Liver (tissue), 10 donors: ENCODE data around the gene SLC25A13. TPM values are rescaled to one million over a fixed set of nuclear protein-coding genes. Genes with fewer than 3 reads are reported as not detected.

Experiments used
- DNase-seq: peaks from one replicate; pipeline ENCODE4 v3.0.0-alpha.2; 2017; ENCODE audit warnings: low spot score
- H3K27ac ChIP-seq, 2 donors: one replicate each; pipeline ENCODE4 v1.7.0; 2013; ENCODE audit warnings: inconsistent platforms in 2 of 2, low read length in 2 of 2, control low read depth in 1 of 2, low read depth in 1 of 2, mild to moderate bottlenecking in 1 of 2
- H3K27me3 ChIP-seq, 4 donors: one replicate each; pipeline versions ENCODE4 v1.6.1 to v1.7.0; 2013; ENCODE audit warnings: low read length in 3 of 4, inconsistent platforms in 1 of 4, mild to moderate bottlenecking in 1 of 4, moderate library complexity in 1 of 4; ENCODE audit not compliant: control insufficient read depth in 4 of 4, insufficient read depth in 4 of 4
- H3K36me3 ChIP-seq, 4 donors: one replicate each; pipeline versions ENCODE4 v1.6.1 to v1.7.0; 2013; ENCODE audit warnings: low read length in 3 of 4, mild to moderate bottlenecking in 3 of 4, low read depth in 1 of 4, moderate library complexity in 1 of 4; ENCODE audit not compliant: control insufficient read depth in 4 of 4, insufficient read depth in 3 of 4
- H3K4me1 ChIP-seq, 4 donors: one replicate each; pipeline versions ENCODE4 v1.6.1 to v1.7.0; 2013; ENCODE audit warnings: low read length in 3 of 4, mild to moderate bottlenecking in 3 of 4, moderate library complexity in 1 of 4; ENCODE audit not compliant: control insufficient read depth in 4 of 4, insufficient read depth in 4 of 4
- H3K4me3 ChIP-seq, 3 donors: one replicate each; pipeline versions ENCODE4 v1.6.1 to v1.7.0; 2013; ENCODE audit warnings: low read length in 3 of 3, control low read depth in 1 of 3, low read depth in 1 of 3, mild to moderate bottlenecking in 1 of 3
- H3K9ac ChIP-seq, 2 donors: one replicate each; pipeline ENCODE4 v1.7.0; 2013; ENCODE audit warnings: low read length in 2 of 2, mild to moderate bottlenecking in 2 of 2, moderate library complexity in 2 of 2, control low read depth in 1 of 2, low read depth in 1 of 2
- H3K9me3 ChIP-seq, 4 donors: one replicate each; pipeline versions ENCODE4 v1.6.1 to v1.7.0; 2013; ENCODE audit warnings: low read length in 3 of 4; ENCODE audit not compliant: control insufficient read depth in 4 of 4
- EGR1 ChIP-seq, 2 donors: IDR thresholded peaks; 2 replicates each; pipeline ENCODE4 v1.6.1; 2016 to 2018; ENCODE audit warnings: antibody characterized with exemption in 2 of 2, low read depth in 2 of 2
- RAD21 ChIP-seq, 2 donors: IDR thresholded peaks; 2 replicates each; pipeline ENCODE4 v1.6.1; 2016; ENCODE audit warnings: antibody characterized with exemption in 2 of 2, mild to moderate bottlenecking in 2 of 2
- SP1 ChIP-seq: IDR thresholded peaks from 2 replicates; pipeline ENCODE4 v1.6.1; 2018; ENCODE audit warnings: antibody characterized with exemption, mild to moderate bottlenecking
- YY1 ChIP-seq: IDR thresholded peaks from 2 replicates; pipeline ENCODE4 v1.6.1; 2016; ENCODE audit warnings: antibody characterized with exemption, mild to moderate bottlenecking
- WGBS: extraction: QIAGEN DNeasy Blood & Tissue Kit; methylation state at CpG from one replicate; pipeline ENCODE4 v1.1.7; 2013; 5-methylcytosine and 5-hydroxymethylcytosine counted together
- polyA plus RNA-seq, 2 donors: library from polyadenylated mRNA; stranded (reverse) in 1 of 2; unstranded in 1 of 2; fragments of 200-250 nt in 1 of 2; fragments of >200 nt in 1 of 2; fragmentation: Nextera tagmentation in 1 of 2; extraction: Ambion mirVana in 1 of 2; gene quantifications; one replicate each; pipeline versions ENCODE4 v1.2.1 to v1.2.3, GENCODE V29; 2013 to 2015
- small RNA-seq: library from RNA; depleted of rRNA; stranded (forward); fragments of <200 nt; gene quantifications from one replicate; pipeline ENCODE3, GENCODE V24; 2014
- total RNA-seq, 2 donors: library from RNA; depleted of rRNA; stranded (reverse); fragments of >200 nt; gene quantifications; one replicate each; pipeline ENCODE4 v1.2.3, GENCODE V29; 2014
- TF ChIP-seq, protein P1 (sequence below): fragments of 150-350 bp; IDR thresholded peaks from 2 replicates; pipeline ENCODE4 v1.5.1; 2017; ENCODE audit warnings: improper control_type of control experiment, low read depth, low read length; ENCODE audit not compliant: missing input control
- TF ChIP-seq, protein P2 (sequence below): IDR thresholded peaks from 2 replicates; pipeline ENCODE4 v1.6.1; 2016; ENCODE audit warnings: antibody characterized with exemption
- donor health status: healthy.
- donor health status: healthy.
- donor health status: healthy.
- donor health status: healthy.
- donor health status: healthy.

The SLC25A13 gene
- total and polyA plus RNA-seq, 4 donors, result 45.6 to 116 (median 63.9) TPM

GRCh38 chr7:96075510-96076349 is 246.2 kb downstream of the SLC25A13 start:
- Histone ChIP-seq H3K27ac (no peak overlapping the region), H3K4me3 (peak overlapping the region; percentile 57 to 71 (median 69)), H3K4me1 (peaks cover 0 to 11% (median 5%) of the 10 kb centered on the region in 4 donors), H3K27me3 (no peaks in the 10 kb centered on the region), H3K9me3 (no peaks in the 10 kb centered on the region), H3K36me3 (no peaks in the 10 kb centered on the region), H3K9ac (peak overlapping the region in 1 of 2 donors; percentile 34)
- peak; percentile 46 for DNase-seq
- TF ChIP-seq, protein P1, sequence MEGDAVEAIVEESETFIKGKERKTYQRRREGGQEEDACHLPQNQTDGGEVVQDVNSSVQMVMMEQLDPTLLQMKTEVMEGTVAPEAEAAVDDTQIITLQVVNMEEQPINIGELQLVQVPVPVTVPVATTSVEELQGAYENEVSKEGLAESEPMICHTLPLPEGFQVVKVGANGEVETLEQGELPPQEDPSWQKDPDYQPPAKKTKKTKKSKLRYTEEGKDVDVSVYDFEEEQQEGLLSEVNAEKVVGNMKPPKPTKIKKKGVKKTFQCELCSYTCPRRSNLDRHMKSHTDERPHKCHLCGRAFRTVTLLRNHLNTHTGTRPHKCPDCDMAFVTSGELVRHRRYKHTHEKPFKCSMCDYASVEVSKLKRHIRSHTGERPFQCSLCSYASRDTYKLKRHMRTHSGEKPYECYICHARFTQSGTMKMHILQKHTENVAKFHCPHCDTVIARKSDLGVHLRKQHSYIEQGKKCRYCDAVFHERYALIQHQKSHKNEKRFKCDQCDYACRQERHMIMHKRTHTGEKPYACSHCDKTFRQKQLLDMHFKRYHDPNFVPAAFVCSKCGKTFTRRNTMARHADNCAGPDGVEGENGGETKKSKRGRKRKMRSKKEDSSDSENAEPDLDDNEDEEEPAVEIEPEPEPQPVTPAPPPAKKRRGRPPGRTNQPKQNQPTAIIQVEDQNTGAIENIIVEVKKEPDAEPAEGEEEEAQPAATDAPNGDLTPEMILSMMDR, result peak; percentile 90
- TF ChIP-seq EGR1 (IDR thresholded peaks at IDR 0.05; ENCODE audit: low read depth in 2 of 2), result no peak
- TF ChIP-seq, protein P2, sequence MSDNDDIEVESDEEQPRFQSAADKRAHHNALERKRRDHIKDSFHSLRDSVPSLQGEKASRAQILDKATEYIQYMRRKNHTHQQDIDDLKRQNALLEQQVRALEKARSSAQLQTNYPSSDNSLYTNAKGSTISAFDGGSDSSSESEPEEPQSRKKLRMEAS, result no peak
- peak; percentile 88 to 93 for TF ChIP-seq RAD21 (IDR thresholded peaks at IDR 0.05)
- 1% methylated on average over 47 of the region's 47 CpGs for WGBS

DNA sequence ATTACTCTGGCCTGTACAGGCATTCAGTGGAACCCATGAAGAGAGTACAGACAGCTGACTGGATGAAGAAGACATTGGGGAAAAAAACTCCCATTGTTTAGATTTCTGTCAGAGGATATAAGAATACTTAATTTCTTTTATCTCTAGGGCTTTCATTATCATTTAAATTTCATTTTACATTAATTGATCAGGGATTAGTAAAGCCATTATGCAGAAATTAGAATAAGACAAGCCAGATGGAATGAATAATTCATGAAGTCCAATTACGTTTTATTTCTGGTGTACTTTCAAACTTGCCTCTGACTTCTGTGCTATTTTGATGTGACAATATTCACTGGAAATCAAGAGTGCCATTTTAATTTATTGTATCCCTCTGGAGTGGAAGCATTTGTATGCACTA is 247.0 kb downstream of the SLC25A13 start:
- no peak for DNase-seq
- Histone ChIP-seq H3K4me3 (no peak overlapping the region), H3K4me1 (peaks cover 0 to 11% (median 5%) of the 10 kb centered on the region in 4 donors), H3K27ac (no peak overlapping the region), H3K9me3 (no peaks in the 10 kb centered on the region), H3K9ac (no peak overlapping the region), H3K27me3 (no peaks in the 10 kb centered on the region), H3K36me3 (no peaks in the 10 kb centered on the region)
- TF ChIP-seq YY1 (no peak), EGR1 (IDR thresholded peaks at IDR 0.05; ENCODE audit: low read depth in 2 of 2) (no peak), RAD21 (IDR thresholded peaks at IDR 0.05) (no peak), SP1 (no peak)
- 68% methylated on average over 1 of the region's 1 CpG for WGBS

Small RNAs within 50 kb of the gene (small RNA-seq; reads per million reads assigned to genes)
- gene AC084368.1 (not detected), gene MIR591 (not detected), gene RNU6-364P (not detected), gene RNU6-532P (not detected)
